NT2/D1 (cell line): ENCODE data around the gene CPA1.

ENCODE experiments used
- SUZ12 ChIP-seq: IDR thresholded peaks from 2 replicates; pipeline ENCODE4 v1.6.1; 2011; ENCODE audit not compliant: insufficient read length, insufficient read depth; ENCODE audit errors: extremely low read depth
- YY1 ChIP-seq: IDR thresholded peaks from 2 replicates; pipeline ENCODE4 v1.6.1; 2011; ENCODE audit not compliant: insufficient read length, insufficient read depth
- ZNF274 ChIP-seq: IDR thresholded peaks from 2 replicates; pipeline ENCODE4 v1.6.1; 2011; ENCODE audit warnings: mild to moderate bottlenecking, low read depth, low read length

GRCh38 chr7:130393841-130394411, 13.6 kb downstream of the CPA1 start:
- TF ChIP-seq YY1: no peak
- TF ChIP-seq ZNF274: no peak
- no peak for TF ChIP-seq SUZ12
